BLaER1 treated with 17β-estradiol and CSF1 and Interleukin-3, amounts not matched to agents 10 nM and 100 nM (cell line): ENCODE measurements around the gene TRPV5.

ENCODE experiments used
- H3K27ac ChIP-seq, 11 experiments: shearing (Covaris generic); formaldehyde crosslinking; 2 replicates each; pipeline ENCODE4 v1.8.1; 2022
- H3K27me3 ChIP-seq, 11 experiments: shearing (Covaris generic); formaldehyde crosslinking; 2 replicates each; pipeline ENCODE4 v1.8.1; 2022
- H3K36me3 ChIP-seq, 11 experiments: shearing (Covaris generic); formaldehyde crosslinking; 2 replicates each; pipeline ENCODE4 v1.8.1; 2022
- H3K4me1 ChIP-seq, 10 experiments: shearing (Covaris generic); formaldehyde crosslinking; 2 replicates each; pipeline ENCODE4 v1.8.1; 2022
- H3K4me2 ChIP-seq, 11 experiments: shearing (Covaris generic); formaldehyde crosslinking; 2 replicates each; pipeline ENCODE4 v1.8.1; 2022
- H3K4me3 ChIP-seq, 10 experiments: shearing (Covaris generic); formaldehyde crosslinking; 2 replicates each; pipeline ENCODE4 v1.8.1; 2022
- H3K9ac ChIP-seq, 11 experiments: shearing (Covaris generic); formaldehyde crosslinking; 2 replicates each; pipeline ENCODE4 v1.8.1; 2022
- H3K9me3 ChIP-seq, 11 experiments: shearing (Covaris generic); formaldehyde crosslinking; replicated peaks in 1 of 11; 2 replicates each; pipeline ENCODE4 v1.8.1; 2022
- H4K20me1 ChIP-seq, 11 experiments: shearing (Covaris generic); formaldehyde crosslinking; 2 replicates each; pipeline ENCODE4 v1.8.1; 2022
- Cebpa-rat ChIP-seq, 11 experiments: shearing (Covaris generic); IDR thresholded peaks; 2 replicates each; pipeline ENCODE4 v1.8.1; 2022

TRPV5 gene

GRCh38 chr7:142961973-142962926 lies 28.7 kb upstream of the TRPV5 start, which contains the start of gene KEL:
Gene KEL (minus strand): TSS chr7:142962363. CDS start chr7:142962206, 157 bp downstream.
- Histone ChIP-seq H3K4me3 (no peak within 1 kb of the TSS), H3K4me1 (peaks cover 0 to 13% (median 8%) of the 10 kb centered on the region in 10 experiments; a peak in 12 of 20 replicates), H3K4me2 (peak within 1 kb of the TSS in 9 of 11 experiments; percentile 2 to 48 (median 29); a peak in 12 of 22 replicates), H4K20me1 (no peaks in the 10 kb centered on the region), H3K36me3 (no peaks in the 10 kb centered on the region), H3K9me3 (peaks cover 7 to 13% (median 9%) of the 10 kb centered on the region in 11 experiments; a peak in 18 of 22 replicates), H3K9ac (no peak within 1 kb of the TSS), H3K27me3 (no peaks in the 10 kb centered on the region), H3K27ac (no peak within 1 kb of the TSS)
- no peak for TF ChIP-seq Cebpa-rat (IDR thresholded peaks at IDR 0.05)

GRCh38 chr7:142961595-142961972 lies 28.0 kb upstream of the TRPV5 start:
- Histone ChIP-seq H3K9ac (no peak overlapping the region), H3K4me1 (peaks cover 0 to 13% (median 8%) of the 10 kb centered on the region in 10 experiments; a peak in 12 of 20 replicates), H3K4me2 (peak overlapping the region in 3 of 11 experiments; percentile 29 to 41 (median 37); a peak in 4 of 22 replicates), H3K27ac (no peak overlapping the region), H3K36me3 (no peaks in the 10 kb centered on the region), H3K4me3 (no peak overlapping the region), H3K9me3 (peaks cover 14 to 20% (median 16%) of the 10 kb centered on the region in 11 experiments), H4K20me1 (no peaks in the 10 kb centered on the region), H3K27me3 (no peaks in the 10 kb centered on the region)
- no peak for TF ChIP-seq Cebpa-rat (IDR thresholded peaks at IDR 0.05)

- Histone ChIP-seq H3K9ac (no peak overlapping the region), H3K27me3 (no peaks in the 10 kb centered on the region), H3K4me3 (no peak overlapping the region)
Observed at GRCh38 chr7:142960955-142961512, 27.5 kb upstream of the TRPV5 start.

GRCh38 chr7:142959202-142959601 lies 25.7 kb upstream of the TRPV5 start:
- Histone ChIP-seq H3K4me2 (no peak overlapping the region), H4K20me1 (no peaks in the 10 kb centered on the region), H3K4me1 (peaks cover 0 to 13% (median 8%) of the 10 kb centered on the region in 10 experiments; a peak in 12 of 20 replicates), H3K9ac (no peak overlapping the region), H3K4me3 (no peak overlapping the region), H3K27me3 (no peaks in the 10 kb centered on the region), H3K27ac (no peak overlapping the region), H3K36me3 (peaks cover 0 to 9% (median 0%) of the 10 kb centered on the region in 11 experiments; a peak in 4 of 22 replicates), H3K9me3 (peaks cover 38 to 44% (median 39%) of the 10 kb centered on the region in 11 experiments)
- no peak for TF ChIP-seq Cebpa-rat (IDR thresholded peaks at IDR 0.05)

More at GRCh38 chr7:142960955-142961512, 27.5 kb upstream of the TRPV5 start:
- TF ChIP-seq Cebpa-rat (IDR thresholded peaks at IDR 0.05) = no peak
- Histone ChIP-seq H3K4me1 (peaks cover 0 to 13% (median 8%) of the 10 kb centered on the region in 10 experiments; a peak in 12 of 20 replicates), H4K20me1 (no peaks in the 10 kb centered on the region), H3K9me3 (peaks cover 20 to 25% (median 21%) of the 10 kb centered on the region in 11 experiments), H3K36me3 (peaks cover 0 to 4% (median 0%) of the 10 kb centered on the region in 11 experiments; a peak in 2 of 22 replicates), H3K4me2 (no peak overlapping the region), H3K27ac (no peak overlapping the region)

GRCh38 chr7:142957723-142958122 lies 24.2 kb upstream of the TRPV5 start:
- no peak overlapping the region for H3K9ac ChIP-seq
- no peaks in the 10 kb centered on the region for H4K20me1 ChIP-seq
- TF ChIP-seq Cebpa-rat (IDR thresholded peaks at IDR 0.05) = no peak
- no peaks in the 10 kb centered on the region for H3K27me3 ChIP-seq
- H3K4me1 ChIP-seq = peaks cover 0 to 18% (median 7%) of the 10 kb centered on the region in 10 experiments; a peak in 12 of 20 replicates
- H3K4me3 ChIP-seq = no peak overlapping the region
- H3K9me3 ChIP-seq = peaks cover 48 to 58% (median 54%) of the 10 kb centered on the region in 11 experiments
- H3K36me3 ChIP-seq = peaks cover 0 to 9% (median 0%) of the 10 kb centered on the region in 11 experiments; a peak in 4 of 22 replicates
- no peak overlapping the region for H3K4me2 ChIP-seq
- no peak overlapping the region for H3K27ac ChIP-seq

GRCh38 chr7:142956951-142957623 lies 23.5 kb upstream of the TRPV5 start:
- no peak overlapping the region for H3K27ac ChIP-seq
- H3K9me3 ChIP-seq = peaks cover 48 to 59% (median 54%) of the 10 kb centered on the region in 11 experiments
- no peak overlapping the region for H3K4me2 ChIP-seq
- no peak overlapping the region for H3K9ac ChIP-seq
- TF ChIP-seq Cebpa-rat (IDR thresholded peaks at IDR 0.05) = no peak
- H3K36me3 ChIP-seq = peaks cover 0 to 9% (median 0%) of the 10 kb centered on the region in 11 experiments; a peak in 4 of 22 replicates
- peaks cover 0 to 19% (median 2%) of the 10 kb centered on the region in 10 experiments; a peak in 13 of 20 replicates for H3K4me1 ChIP-seq
- H3K4me3 ChIP-seq = no peak overlapping the region
- H3K27me3 ChIP-seq = no peaks in the 10 kb centered on the region
- no peaks in the 10 kb centered on the region for H4K20me1 ChIP-seq

GRCh38 chr7:142954680-142955268 lies 21.2 kb upstream of the TRPV5 start:
- Histone ChIP-seq H3K36me3 (peaks cover 0 to 9% (median 0%) of the 10 kb centered on the region in 11 experiments; a peak in 4 of 22 replicates), H3K9me3 (peaks cover 48 to 59% (median 54%) of the 10 kb centered on the region in 11 experiments), H3K4me3 (no peak overlapping the region), H3K4me2 (no peak overlapping the region), H4K20me1 (no peaks in the 10 kb centered on the region), H3K4me1 (peaks cover 0 to 38% (median 19%) of the 10 kb centered on the region in 10 experiments; a peak in 17 of 20 replicates), H3K9ac (no peak overlapping the region), H3K27ac (no peak overlapping the region), H3K27me3 (no peaks in the 10 kb centered on the region)
- TF ChIP-seq Cebpa-rat (IDR thresholded peaks at IDR 0.05) = no peak

- Histone ChIP-seq H3K4me3 (peak overlapping the region in 2 of 10 experiments; percentile 1 to 5; a peak in 1 of 20 replicates), H3K9ac (peak overlapping the region in 3 of 11 experiments; percentile 15 to 45 (median 19); a peak in 4 of 22 replicates), H3K27ac (peak overlapping the region in 3 of 11 experiments; percentile 29 to 39 (median 33); a peak in 3 of 22 replicates), H3K4me2 (peak overlapping the region in 9 of 11 experiments; percentile 22 to 88 (median 75); a peak in 17 of 22 replicates), H4K20me1 (no peaks in the 10 kb centered on the region), H3K36me3 (no peaks in the 10 kb centered on the region), H3K9me3 (peaks cover 20 to 30% (median 25%) of the 10 kb centered on the region in 11 experiments), H3K27me3 (no peaks in the 10 kb centered on the region), H3K4me1 (peaks cover 15 to 76% (median 50%) of the 10 kb centered on the region in 10 experiments)
- no peak for TF ChIP-seq Cebpa-rat (IDR thresholded peaks at IDR 0.05)
Observed at GRCh38 chr7:142950235-142950634, 16.7 kb upstream of the TRPV5 start.
